GM12878 (cell line): Measurements from ENCODE around the gene SNX22. TPM values are rescaled to one million over a fixed set of nuclear protein-coding genes. Genes with fewer than 3 reads are reported as not detected.
A peak's percentile ranks its signal among the peaks of the same experiment; 100 is the strongest.

ENCODE experiments used
- ATAC-seq: fragments of 200-7000 bp; cut with Tn5 transposase; 3 replicates; pipeline ENCODE4 v1.9.1; 2020; ENCODE audit warnings: mild to moderate bottlenecking, moderate library complexity
- BruUV-seq: library from RNA; stranded (reverse); fragments of 400-500 nt; replicated peaks from 2 replicates; lab custom pipeline; 2021; lab: Mats Ljungman, UMichigan
- CTCF ChIA-PET: fragments of 300-600 bp; sonication (Branson Sonifier 250); formaldehyde crosslinking; extraction: SDS; loops from one replicate; lab custom pipeline; 2021; ENCODE audit warnings: inconsistent platforms; lab: Yijun Ruan, JAX
- POLR2A ChIA-PET: fragments of 350-600 bp; formaldehyde crosslinking; extraction: SDS; loops from one replicate; lab custom pipeline; 2021; ENCODE audit warnings: inconsistent platforms; lab: Charles Lee
- RAD21 ChIA-PET: fragments of 300-600 bp; sonication (Branson Sonifier 250); formaldehyde crosslinking; loops from one replicate; lab custom pipeline; 2023; ENCODE audit warnings: antibody characterized with exemption; ENCODE audit not compliant: unreplicated experiment; lab: Charles Lee
- SMC1A ChIA-PET: fragments of 300-600 bp; sonication (Branson Sonifier 250); formaldehyde crosslinking; loops from one replicate; lab custom pipeline; 2023; ENCODE audit not compliant: unreplicated experiment, uncharacterized antibody; lab: Charles Lee
- DNase-seq: peaks from one replicate; pipeline ENCODE4 v3.0.0-alpha.2; 2011; ENCODE audit warnings: low read depth, low spot score
- FAIRE-seq: peaks from 3 replicates; lab custom pipeline; 2011; peaks lifted over from hg19 to GRCh38; lab: Jason Lieb, UNC
- H2AFZ ChIP-seq: 2 replicates; pipeline ENCODE4 v1.6.0; 2011; ENCODE audit warnings: low read depth, low read length, control low read depth; ENCODE audit not compliant: control insufficient read depth
- H3K27ac ChIP-seq: 2 replicates; pipeline ENCODE4 v1.5.1; 2011; ENCODE audit warnings: control low read depth; ENCODE audit not compliant: control insufficient read depth, insufficient read depth
- H3K27me3 ChIP-seq, 2 experiments: replicated peaks in 1 of 2; 2 replicates each; pipeline versions ENCODE4 v1.6.0 to v1.6.1; 2011; ENCODE audit warnings: low read length in 1 of 2; ENCODE audit not compliant: control insufficient read depth in 2 of 2, insufficient read depth in 2 of 2
- H3K36me3 ChIP-seq, 2 experiments: 2 replicates each; pipeline ENCODE4 v1.5.1; 2011; ENCODE audit warnings: low read length in 1 of 2; ENCODE audit not compliant: control insufficient read depth in 2 of 2, insufficient read depth in 2 of 2
- H3K4me1 ChIP-seq: 2 replicates; pipeline ENCODE4 v1.6.1; 2011; ENCODE audit warnings: mild to moderate bottlenecking, low read length, moderate library complexity, mixed read lengths; ENCODE audit not compliant: control insufficient read depth, insufficient read depth
- H3K4me2 ChIP-seq: 2 replicates; pipeline ENCODE4 v1.6.0; 2011; ENCODE audit warnings: control low read depth; ENCODE audit not compliant: control insufficient read depth, insufficient read depth
- H3K4me3 ChIP-seq: fragments of 200-600 bp; sonication (generic); 2 replicates; pipeline ENCODE4 v1.5.1; 2016
- H3K79me2 ChIP-seq: 2 replicates; pipeline ENCODE4 v1.6.0; 2011; ENCODE audit warnings: low read length; ENCODE audit not compliant: control insufficient read depth, insufficient read depth
- H3K9ac ChIP-seq: 2 replicates; pipeline ENCODE4 v1.8.0; 2011; ENCODE audit warnings: low read length, control low read depth, mixed read lengths; ENCODE audit not compliant: control insufficient read depth, insufficient read depth
- H3K9me3 ChIP-seq: replicated peaks from 3 replicates; pipeline ENCODE4 v1.5.1; 2011; ENCODE audit warnings: mild to moderate bottlenecking, low read length; ENCODE audit not compliant: control insufficient read depth, insufficient read depth
- H4K20me1 ChIP-seq: 2 replicates; pipeline ENCODE4 v1.6.0; 2011; ENCODE audit not compliant: control insufficient read depth, insufficient read depth
- EZH2 ChIP-seq: IDR thresholded peaks from 2 replicates; pipeline ENCODE4 v1.6.1; 2012; ENCODE audit warnings: low read depth, mild to moderate bottlenecking, control low read depth, inconsistent platforms, low read length, borderline replicate concordance; ENCODE audit not compliant: control insufficient read depth
- POLR2A ChIP-seq: IDR thresholded peaks from 2 replicates; pipeline ENCODE4 v1.6.1; 2011; ENCODE audit warnings: low read depth, mild to moderate bottlenecking, low read length
- POLR2AphosphoS2 ChIP-seq: IDR thresholded peaks from 2 replicates; pipeline ENCODE4 v1.6.1; 2011; ENCODE audit warnings: low read depth, mild to moderate bottlenecking, low read length, improper control_type of control experiment, moderate library complexity
- POLR2AphosphoS5 ChIP-seq: IDR thresholded peaks from 2 replicates; pipeline ENCODE4 v1.6.1; 2011; ENCODE audit warnings: mild to moderate bottlenecking, low read length, inconsistent platforms
- POU2F2 ChIP-seq: IDR thresholded peaks from 3 replicates; pipeline ENCODE4 v1.6.1; 2011; ENCODE audit warnings: low read depth, mild to moderate bottlenecking, low read length, borderline replicate concordance
- RELA ChIP-seq: fragments of 450-650 bp; IDR thresholded peaks from 2 replicates; pipeline ENCODE4 v1.8.0; 2014; ENCODE audit warnings: borderline replicate concordance; ENCODE audit not compliant: partially characterized antibody
- WGBS: methylation state at CpG from one replicate; pipeline ENCODE4 v1.1.6; 2016; ENCODE audit warnings: low lambda C conversion rate; ENCODE audit not compliant: insufficient replicate concordance, insufficient coverage; ENCODE audit errors: missing lambda C conversion rate; 5-methylcytosine and 5-hydroxymethylcytosine counted together
- in situ Hi-C: fragments of 300-500 bp; cut with MboI; formaldehyde crosslinking; loops from 9 replicates; pipeline ENCODE4 v1.14.3; 2018; ENCODE audit warnings: mixed read lengths
- intact Hi-C: fragments of 100-400 bp; cut with micrococcal nuclease; formaldehyde crosslinking; loops from one replicate; pipeline ENCODE4 v1.14.2; 2022; ENCODE audit not compliant: unreplicated experiment
- polyA plus RNA-seq, 11 experiments: library from polyadenylated mRNA; depleted of rRNA in 4 of 11; unstranded in 6 of 11; stranded (reverse) in 5 of 11; fragments of >200 nt; fragmentation: Nextera tagmentation in 4 of 11; fragmentation: Illumina TruSeq in 1 of 11; extraction: Ambion mirVana in 4 of 11; extraction: Trizol in 1 of 11; gene quantifications; 1 replicate in 1 of 11; 2 replicates in 10 of 11; pipeline versions ENCODE4 v1.2.1 to v1.2.3, GENCODE V29; 2011 to 2016; ENCODE audit warnings: inconsistent platforms in 2 of 11, missing spikeins in 2 of 11, low read depth in 1 of 11
- total RNA-seq, 4 experiments: library from RNA; depleted of rRNA in 3 of 4; stranded (reverse); fragments of >200 nt in 3 of 4; fragmentation: Illumina TruSeq in 1 of 4; extraction: Trizol in 1 of 4; gene quantifications; 2 replicates each; pipeline versions ENCODE4 v1.2.1 to v1.2.3, GENCODE V29; 2013 to 2021

The SNX22 gene
- total and polyA plus RNA-seq, 10 of the 15 experiments (the other 5 are each of a cell fraction or from before 2014, with no cell fraction given): 4.4 to 29.0 (median 8.7) TPM

DNA sequence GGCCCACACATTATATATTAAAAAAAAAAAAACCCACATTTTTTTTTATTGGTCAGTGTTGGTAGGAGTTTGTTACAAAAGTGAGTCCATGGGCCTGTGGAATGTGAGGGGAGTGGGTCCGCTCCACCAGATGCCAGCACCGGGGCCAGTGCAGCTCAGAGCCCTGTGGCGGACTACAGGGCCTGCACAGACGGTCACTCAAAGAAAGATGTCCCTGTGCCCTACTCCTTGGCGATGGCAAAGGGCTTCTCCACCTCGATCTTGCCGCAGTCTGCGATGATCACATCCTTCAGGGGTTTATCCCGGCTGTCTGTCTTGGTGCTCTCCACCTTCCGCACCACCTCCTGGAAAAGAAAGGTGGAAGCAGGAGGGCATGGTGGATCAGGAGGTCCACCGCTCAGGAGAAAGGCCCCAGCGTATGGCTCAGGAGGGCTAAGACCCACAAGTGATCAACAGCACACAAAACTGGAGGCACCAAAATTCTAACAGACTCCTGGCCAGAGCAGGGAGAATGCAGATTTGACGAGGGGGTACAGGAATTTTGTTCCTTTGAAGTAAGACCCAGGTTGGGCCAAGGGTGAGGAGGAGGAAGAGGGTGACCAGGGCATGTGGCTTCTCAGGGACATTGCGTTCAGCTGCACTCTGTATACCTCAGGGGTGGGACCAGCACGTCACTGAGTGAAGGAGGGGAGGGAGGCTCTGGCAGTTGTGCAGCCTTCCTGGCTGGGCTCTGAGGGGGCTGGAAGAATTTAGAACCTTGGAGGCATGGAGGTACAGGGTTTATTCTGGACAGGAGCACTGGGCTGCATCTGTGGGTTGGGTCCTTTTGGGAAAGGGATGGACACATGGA is 4.5 kb downstream of the SNX22 start:
- BruUV-seq: TSS peak; percentile 40
- ChIA-PET RAD21 (interaction anchor here (1.7 kb wide), 1 partner anchor 11 kb away, joined by 4 read pairs; no protein-coding TSS in a partner anchor), SMC1A (no interaction called here), POLR2A (interaction anchor here (1.3 kb wide), 1 partner anchor 32 kb away, joined by 4 read pairs; no protein-coding TSS in a partner anchor), CTCF (interaction anchor here (0.9 to 5.6 kb wide), 3 partner anchors 12 to 66 kb away, joined by 3 to 98 read pairs (median 46); partner anchors contain the start of gene SNX1)
- H4K20me1 ChIP-seq: peaks cover 18% of the 10 kb centered on the region
- no peak overlapping the region for H3K4me3 ChIP-seq
- ATAC-seq: no peak
- no peak for DNase-seq
- 89% methylated on average over 15 of the region's 15 CpGs for WGBS
- no peak overlapping the region for H2AFZ ChIP-seq
- FAIRE-seq: no peak
- intact Hi-C loops: loop anchor here (10.0 kb wide), 1 partner anchor 681 kb away; no protein-coding TSS in a partner anchor
- H3K79me2 ChIP-seq: peaks cover 48% of the 10 kb centered on the region
- H3K9ac ChIP-seq: no peak overlapping the region
- TF ChIP-seq POU2F2 (0 out of 3 replicates have a peak, but pooled peaks have one; percentile 20), POLR2AphosphoS5 (peak; percentile 37), POLR2AphosphoS2 (peak; percentile 30; the same call in 1 of the 2 replicates), EZH2 (no peak), RELA (no peak), POLR2A (peak; percentile 68)
- H3K4me2 ChIP-seq: no peak overlapping the region
- H3K36me3 ChIP-seq: peaks cover 34 to 37% of the 10 kb centered on the region in 2 experiments; a peak in 3 of 4 replicates
- H3K9me3 ChIP-seq: no peaks in the 10 kb centered on the region
- in situ Hi-C loops: no loop called here
- peaks cover 33% of the 10 kb centered on the region for H3K4me1 ChIP-seq
- H3K27me3 ChIP-seq: no peaks in the 10 kb centered on the region
- H3K27ac ChIP-seq: no peak overlapping the region
